GM10248 (cell line): ENCODE data around the gene BLOC1S5.

ENCODE experiments used
- CTCF ChIA-PET: fragments of 300-600 bp; sonication (Branson Sonifier 250); formaldehyde crosslinking; extraction: SDS; loops from one replicate; lab custom pipeline; 2021; ENCODE audit warnings: antibody characterized with exemption; lab: Yijun Ruan, JAX
- POLR2A ChIA-PET: fragments of 350-650 bp; sonication (Branson Sonifier 250); formaldehyde crosslinking; extraction: SDS; loops from one replicate; lab custom pipeline; 2020; ENCODE audit warnings: antibody characterized with exemption; lab: Yijun Ruan, JAX
- DNase-seq: peaks from one replicate; pipeline ENCODE4 v3.0.0; 2012; ENCODE audit errors: extremely low spot score
- CTCF ChIP-seq: IDR thresholded peaks from 2 replicates; pipeline ENCODE4 v1.5.1; 2012; ENCODE audit warnings: mild to moderate bottlenecking, low read depth; ENCODE audit errors: extremely low read depth, missing control alignments, control extremely low read depth

Gene BLOC1S5

GRCh38 chr6:8020083-8020482 is 44.1 kb downstream of the BLOC1S5 start:
- no peak for DNase-seq
- no peak for TF ChIP-seq CTCF
- POLR2A ChIA-PET = no interaction called here
- CTCF ChIA-PET = no interaction called here

- ChIA-PET POLR2A (no interaction called here), CTCF (interaction anchor here (1.0 to 2.4 kb wide), 6 partner anchors 11 to 296 kb away, joined by 3 to 8 read pairs (median 4); no protein-coding TSS in a partner anchor)
- TF ChIP-seq CTCF = no peak
- DNase-seq = no peak
Observed at GRCh38 chr6:8017705-8018104, 46.5 kb downstream of the BLOC1S5 start.

- CTCF ChIA-PET = interaction anchor here (1.0 to 2.4 kb wide), 4 partner anchors 11 to 295 kb away, joined by 3 to 8 read pairs (median 4); no protein-coding TSS in a partner anchor
- DNase-seq = peak; percentile 13
- no peak for TF ChIP-seq CTCF
- POLR2A ChIA-PET = no interaction called here
Observed at GRCh38 chr6:8017276-8017701, 46.9 kb downstream of the BLOC1S5 start.

- ChIA-PET CTCF (interaction anchor here (0.7 to 2.6 kb wide), 2 partner anchors 17 to 22 kb away, joined by 3 to 12 read pairs; no protein-coding TSS in a partner anchor), POLR2A (no interaction called here)
Observed at GRCh38 chr6:8014947-8015346, 49.2 kb downstream of the BLOC1S5 start.

GRCh38 chr6:8013763-8014162 is 50.4 kb downstream of the BLOC1S5 start:
- POLR2A ChIA-PET = no interaction called here
- CTCF ChIA-PET = interaction anchor here (1.2 to 2.6 kb wide), 2 partner anchors 16 to 291 kb away, joined by 3 to 12 read pairs; no protein-coding TSS in a partner anchor
- no peak for TF ChIP-seq CTCF
- no peak for DNase-seq

More at GRCh38 chr6:8014947-8015346, 49.2 kb downstream of the BLOC1S5 start:
- TF ChIP-seq CTCF = no peak
- DNase-seq = no peak

GRCh38 chr6:8006208-8006607 is 58.0 kb downstream of the BLOC1S5 start:
- peak; percentile 30 for TF ChIP-seq CTCF
- DNase-seq = peak; percentile 43
- CTCF ChIA-PET = interaction anchor here (0.7 to 3.5 kb wide), 16 partner anchors 8 to 730 kb away, joined by 3 to 14 read pairs (median 4); partner anchors contain the start of gene BMP6
- POLR2A ChIA-PET = no interaction called here
